H1 (cell line): ENCODE results near the gene TRABD2B. TPM values are rescaled to one million over a fixed set of nuclear protein-coding genes. Genes with fewer than 3 reads are reported as not detected.

Source experiments
- CTCF ChIA-PET: fragments of 300-600 bp; sonication (Branson Sonifier 250); formaldehyde crosslinking; loops from one replicate; lab custom pipeline; 2021; ENCODE audit not compliant: partially characterized antibody; lab: Charles Lee
- POLR2A ChIA-PET: fragments of 300-600 bp; sonication (Branson Sonifier 250); formaldehyde crosslinking; loops from one replicate; lab custom pipeline; 2021; ENCODE audit warnings: inconsistent platforms; ENCODE audit not compliant: partially characterized antibody; lab: Charles Lee
- DNase-seq, 2 experiments: peaks; one replicate each; pipeline versions ENCODE4 v3.0.0 to v3.0.0-alpha.2; 2010 to 2022; ENCODE audit warnings: low spot score in 2 of 2, low read depth in 1 of 2, mixed read lengths in 1 of 2
- FAIRE-seq: peaks from 2 replicates; lab custom pipeline; 2011; peaks lifted over from hg19 to GRCh38; lab: Jason Lieb, UNC
- H2AFZ ChIP-seq: 2 replicates; pipeline ENCODE4 v1.8.1; 2012; ENCODE audit warnings: low read length, inconsistent platforms
- H2AK5ac ChIP-seq: 2 replicates; pipeline ENCODE4 v1.6.1; 2013; ENCODE audit warnings: low read depth, low read length
- H2BK120ac ChIP-seq: replicated peaks from 2 replicates; pipeline ENCODE3; 2013; ENCODE audit warnings: low read depth, low read length, inconsistent platforms
- H2BK12ac ChIP-seq: 2 replicates; pipeline ENCODE4 v1.6.1; 2013; ENCODE audit warnings: low read depth, low read length
- H2BK15ac ChIP-seq: 2 replicates; pipeline ENCODE4 v1.6.1; 2013; ENCODE audit warnings: low read length
- H2BK20ac ChIP-seq: 2 replicates; pipeline ENCODE4 v1.6.1; 2013; ENCODE audit warnings: low read length
- H2BK5ac ChIP-seq: 2 replicates; pipeline ENCODE4 v1.6.1; 2013; ENCODE audit warnings: low read depth, low read length
- H3K14ac ChIP-seq: 2 replicates; pipeline ENCODE4 v1.6.1; 2013; ENCODE audit warnings: inconsistent platforms; ENCODE audit not compliant: insufficient read length
- H3K18ac ChIP-seq: 2 replicates; pipeline ENCODE4 v1.6.1; 2013; ENCODE audit warnings: low read length; ENCODE audit errors: extremely low read depth
- H3K23ac ChIP-seq: 2 replicates; pipeline ENCODE4 v1.6.1; 2013; ENCODE audit warnings: inconsistent platforms; ENCODE audit not compliant: insufficient read length
- H3K23me2 ChIP-seq: 2 replicates; pipeline ENCODE4 v1.6.1; 2013; ENCODE audit warnings: low read depth, low read length
- H3K27ac ChIP-seq: 2 replicates; pipeline ENCODE4 v1.6.1; 2011; ENCODE audit warnings: low read depth, low read length, inconsistent platforms
- H3K27me3 ChIP-seq, 4 experiments: replicated peaks in 1 of 4; 1 replicate in 1 of 4; 2 replicates in 3 of 4; pipeline versions ENCODE4 v1.6.1 to v1.8.1; 2011 to 2013; ENCODE audit warnings: low read length in 3 of 4, mild to moderate bottlenecking in 3 of 4, inconsistent platforms in 2 of 4, mixed read lengths in 2 of 4, moderate library complexity in 1 of 4; ENCODE audit not compliant: control insufficient read depth in 3 of 4, insufficient read depth in 3 of 4; ENCODE audit errors: extremely low read depth in 1 of 4
- H3K36me3 ChIP-seq, 4 experiments: 2 replicates each; pipeline versions ENCODE4 v1.6.1 to v1.8.1; 2011 to 2013; ENCODE audit warnings: mild to moderate bottlenecking in 4 of 4, low read length in 3 of 4, moderate library complexity in 2 of 4, control low read depth in 1 of 4, inconsistent platforms in 1 of 4; ENCODE audit not compliant: insufficient read depth in 4 of 4, control insufficient read depth in 2 of 4
- H3K4ac ChIP-seq: replicated peaks from 2 replicates; pipeline ENCODE3; 2013; ENCODE audit warnings: low read length, low read depth, mixed read lengths, inconsistent platforms; ENCODE audit not compliant: insufficient read length
- H3K4me1 ChIP-seq, 4 experiments: replicated peaks in 1 of 4; 1 replicate in 1 of 4; 2 replicates in 3 of 4; pipeline versions ENCODE4 v1.6.1 to v1.8.1; 2011 to 2013; ENCODE audit warnings: low read length in 3 of 4, inconsistent platforms in 2 of 4, mixed read lengths in 1 of 4; ENCODE audit not compliant: insufficient read depth in 4 of 4, control insufficient read depth in 3 of 4
- H3K4me2 ChIP-seq, 2 experiments: 2 replicates each; pipeline versions ENCODE4 v1.6.1 to v1.8.1; 2011 to 2013; ENCODE audit warnings: low read depth in 2 of 2, low read length in 2 of 2, control low read depth in 1 of 2, inconsistent platforms in 1 of 2, mild to moderate bottlenecking in 1 of 2; ENCODE audit not compliant: insufficient read depth in 1 of 2
- H3K4me3 ChIP-seq, 4 experiments: fragments of 200-600, 300-600 bp in 1 of 4; sonication (generic), shearing (Covaris generic), sonication (Bioruptor Twin) in 1 of 4; 2 replicates each; pipeline versions ENCODE4 v1.5.1 to v1.8.1; 2011 to 2016; ENCODE audit warnings: low read length in 4 of 4, low read depth in 3 of 4, control low read depth in 2 of 4, inconsistent platforms in 2 of 4, mild to moderate bottlenecking in 2 of 4, mixed read lengths in 1 of 4, moderate library complexity in 1 of 4; ENCODE audit not compliant: insufficient read depth in 2 of 4; ENCODE audit errors: extremely low read depth in 1 of 4
- H3K56ac ChIP-seq: replicated peaks from 2 replicates; pipeline ENCODE3; 2013; ENCODE audit warnings: low read depth, mild to moderate bottlenecking, mixed read lengths, low read length, inconsistent platforms; ENCODE audit not compliant: insufficient read length
- H3K79me1 ChIP-seq: 2 replicates; pipeline ENCODE4 v1.6.1; 2013; ENCODE audit warnings: low read depth, low read length, control low read depth
- H3K79me2 ChIP-seq, 2 experiments: 2 replicates each; pipeline versions ENCODE4 v1.6.1 to v1.8.1; 2012 to 2013; ENCODE audit warnings: low read length in 2 of 2, mild to moderate bottlenecking in 2 of 2, inconsistent platforms in 1 of 2; ENCODE audit not compliant: insufficient read depth in 2 of 2, control insufficient read depth in 1 of 2
- H3K9ac ChIP-seq, 4 experiments: replicated peaks in 1 of 4; 1 replicate in 1 of 4; 2 replicates in 3 of 4; pipeline versions ENCODE4 v1.6.1 to v1.8.1; 2011 to 2013; ENCODE audit warnings: low read depth in 3 of 4, low read length in 3 of 4, control low read depth in 2 of 4, mild to moderate bottlenecking in 2 of 4, moderate library complexity in 2 of 4, inconsistent platforms in 1 of 4; ENCODE audit errors: extremely low read depth in 1 of 4
- H3K9me3 ChIP-seq, 2 experiments: 2 replicates each; pipeline versions ENCODE4 v1.6.1 to v1.8.1; 2012 to 2013; ENCODE audit warnings: mild to moderate bottlenecking in 2 of 2, moderate library complexity in 2 of 2, control low read depth in 1 of 2, inconsistent platforms in 1 of 2, low read depth in 1 of 2, low read length in 1 of 2, mixed read lengths in 1 of 2; ENCODE audit not compliant: insufficient read depth in 2 of 2
- H4K20me1 ChIP-seq, 2 experiments: replicated peaks in 1 of 2; 2 replicates each; pipeline versions ENCODE3 to v1.8.1; 2011 to 2013; ENCODE audit warnings: inconsistent platforms in 2 of 2, low read length in 2 of 2, mild to moderate bottlenecking in 1 of 2; ENCODE audit not compliant: insufficient read depth in 2 of 2, control insufficient read depth in 1 of 2
- H4K5ac ChIP-seq: 2 replicates; pipeline ENCODE4 v1.6.1; 2013; ENCODE audit warnings: low read length, low read depth, mixed read lengths, inconsistent platforms; ENCODE audit not compliant: insufficient read length
- H4K8ac ChIP-seq: 2 replicates; pipeline ENCODE4 v1.8.0; 2013; ENCODE audit warnings: mild to moderate bottlenecking, moderate library complexity, low read length, inconsistent platforms; ENCODE audit not compliant: insufficient read depth; ENCODE audit errors: extremely low read depth
- H4K91ac ChIP-seq: replicated peaks from 2 replicates; pipeline ENCODE3; 2013; ENCODE audit warnings: low read length, mixed read lengths, inconsistent platforms; ENCODE audit not compliant: insufficient read length
- CTBP2 ChIP-seq: IDR thresholded peaks from 2 replicates; pipeline ENCODE4 v1.7.0; 2011; ENCODE audit warnings: borderline replicate concordance, mild to moderate bottlenecking, moderate library complexity, mixed read lengths, low read length; ENCODE audit not compliant: insufficient read depth, insufficient read length
- WGBS, 2 experiments: shearing (Covaris generic) in 1 of 2; methylation state at CpG; one replicate each; pipeline versions ENCODE4 v1.1.6 to v1.1.7; 2013 to 2015; ENCODE audit warnings: low lambda C conversion rate in 2 of 2, mixed read lengths in 2 of 2, inconsistent platforms in 1 of 2, low coverage in 1 of 2, missing lambda C conversion rate in 1 of 2; ENCODE audit not compliant: insufficient replicate concordance in 2 of 2, insufficient coverage in 1 of 2, insufficient read length in 1 of 2; ENCODE audit errors: extremely low coverage in 1 of 2, missing lambda C conversion rate in 1 of 2; 5-methylcytosine and 5-hydroxymethylcytosine counted together
- polyA plus RNA-seq, 7 experiments: library from polyadenylated mRNA; depleted of rRNA in 3 of 7; stranded (reverse) in 5 of 7; unstranded in 2 of 7; fragments of >200 nt in 5 of 7; fragments of 200-250 nt in 2 of 7; gene quantifications; 1 replicate in 5 of 7; 2 replicates in 1 of 7; 4 replicates in 1 of 7; pipeline versions ENCODE4 v1.2.1 to v1.2.3, GENCODE V29; 2011 to 2013; ENCODE audit warnings: missing spikeins in 2 of 7, mixed read lengths in 2 of 7
- total RNA-seq: library from RNA; stranded (reverse); fragmentation: NEBNext Ultra II Directional; extraction: Animal tissue kit (Norgen Biotek cat#: 25700); gene quantifications from 2 replicates; pipeline ENCODE4 v1.2.1, GENCODE V29; 2021

TRABD2B gene
- total and polyA plus RNA-seq, 2 of the 8 experiments (the other 6 are each of a cell fraction or from before 2014, with no cell fraction given), result 0.95 to 3.4 TPM

GRCh38 chr1:47941609-47942239 lies 55.5 kb downstream of the TRABD2B start:
- ChIA-PET CTCF (interaction anchor here (1.0 to 1.7 kb wide), 4 partner anchors 8 to 67 kb away, joined by 3 to 4 read pairs (median 4); no protein-coding TSS in a partner anchor), POLR2A (no interaction called here)
- Histone ChIP-seq H3K23ac (no peak overlapping the region), H3K79me1 (no peaks in the 10 kb centered on the region), H2BK12ac (no peak overlapping the region), H4K20me1 (peaks cover 0 to 8% of the 10 kb centered on the region in 2 experiments), H3K18ac (no peak overlapping the region), H2AK5ac (no peak overlapping the region), H3K4me1 (no peaks in the 10 kb centered on the region), H2BK15ac (no peak overlapping the region), H3K36me3 (no peaks in the 10 kb centered on the region), H3K23me2 (peaks cover 6% of the 10 kb centered on the region; the same call in 1 of the 2 replicates), H2BK120ac (no peak overlapping the region), H2BK20ac (no peak overlapping the region), H3K27ac (no peak overlapping the region), H3K4ac (no peak overlapping the region), H4K8ac (no peak overlapping the region), H2BK5ac (no peak overlapping the region), H3K4me3 (no peak overlapping the region), H3K27me3 (no peaks in the 10 kb centered on the region; a peak in 1 of 7 replicates), H3K14ac (no peak overlapping the region), H3K4me2 (no peak overlapping the region), H3K79me2 (no peaks in the 10 kb centered on the region), H3K9me3 (no peaks in the 10 kb centered on the region), H4K5ac (no peak overlapping the region), H3K56ac (no peak overlapping the region), H2AFZ (no peak overlapping the region), H4K91ac (no peak overlapping the region), H3K9ac (no peak overlapping the region)
- no peak for TF ChIP-seq CTBP2
- DNase-seq (peak in 1 of 2 experiments; percentile 31), FAIRE-seq (no peak)
- 82% methylated on average over 2 of the region's 2 CpGs; no CpG with 5 or more reads in 1 of the 2 experiments for WGBS, 2 experiments
